ENCODE results near the gene DZIP3. TPM values are rescaled to one million over a fixed set of nuclear protein-coding genes. Genes with fewer than 3 reads are reported as not detected.

Gene DZIP3
- polyA plus RNA-seq, 4 donors: 0.54 to 13.2 (median 2.0) TPM

GRCh38 chr3:108719178-108719806 is 129.8 kb downstream of the DZIP3 start:
- Histone ChIP-seq H3K9me3 (ENCODE audit: control insufficient read depth in 2 of 2, insufficient read depth in 1 of 2, low read depth in 1 of 2, low read length in 1 of 2) (no peaks in the 10 kb centered on the region), H3K27ac (ENCODE audit: low read depth in 1 of 3, low read length in 2 of 3) (no peak overlapping the region), H3K36me3 (ENCODE audit: control insufficient read depth in 3 of 3, insufficient read depth in 2 of 3, low read depth in 1 of 3, low read length in 3 of 3) (no peaks in the 10 kb centered on the region), H3K4me1 (ENCODE audit: control insufficient read depth in 3 of 3, insufficient read depth in 2 of 3, low read depth in 1 of 3, low read length in 2 of 3) (no peaks in the 10 kb centered on the region), H3K27me3 (ENCODE audit: control insufficient read depth in 3 of 3, insufficient read depth in 3 of 3, low read length in 3 of 3) (peaks cover 0 to 2% (median 0%) of the 10 kb centered on the region in 3 donors), H3K4me3 (ENCODE audit: low read depth in 1 of 3, low read length in 3 of 3) (no peak overlapping the region)
- 80 to 90% (median 90%) methylated on average over 2 of the region's 2 CpGs for WGBS, 3 donors
- FAIRE-seq (no peak), DNase-seq (no peak)

GRCh38 chr3:108722724-108723123 is 133.2 kb downstream of the DZIP3 start:
- WGBS, 3 donors: 69 to 95% (median 81%) methylated on average over 1 of the region's 1 CpG
- DNase-seq (no peak), FAIRE-seq (no peak)
- Histone ChIP-seq H3K4me1 (ENCODE audit: control insufficient read depth in 3 of 3, insufficient read depth in 2 of 3, low read depth in 1 of 3, low read length in 2 of 3) (no peaks in the 10 kb centered on the region), H3K36me3 (ENCODE audit: control insufficient read depth in 3 of 3, insufficient read depth in 2 of 3, low read depth in 1 of 3, low read length in 3 of 3) (no peaks in the 10 kb centered on the region), H3K27ac (ENCODE audit: low read depth in 1 of 3, low read length in 2 of 3) (no peak overlapping the region), H3K27me3 (ENCODE audit: control insufficient read depth in 3 of 3, insufficient read depth in 3 of 3, low read length in 3 of 3) (no peaks in the 10 kb centered on the region), H3K4me3 (ENCODE audit: low read depth in 1 of 3, low read length in 3 of 3) (no peak overlapping the region), H3K9me3 (ENCODE audit: control insufficient read depth in 2 of 2, insufficient read depth in 1 of 2, low read depth in 1 of 2, low read length in 1 of 2) (no peaks in the 10 kb centered on the region)

DNA sequence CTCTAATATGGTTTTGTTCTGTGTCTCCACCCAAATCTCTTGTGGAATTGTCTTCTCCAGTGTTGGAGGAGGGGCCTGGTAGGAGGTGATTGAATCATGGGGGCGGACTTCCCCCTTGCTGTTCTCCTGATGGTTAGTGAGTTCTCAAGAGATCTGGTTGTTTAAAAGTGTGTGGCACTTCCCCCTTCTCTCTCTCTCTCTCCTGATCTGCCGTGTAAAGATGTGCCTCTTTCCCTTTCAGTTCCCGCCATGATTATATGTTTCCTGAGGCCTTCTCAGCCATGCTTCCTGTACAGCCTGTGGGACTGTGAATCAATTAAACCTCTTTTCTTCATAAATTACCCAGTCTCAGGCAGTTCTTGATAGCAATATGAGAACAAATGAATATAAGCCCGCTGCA is 134.6 kb downstream of the DZIP3 start:
- no peak overlapping the region for H3K4me3 ChIP-seq (ENCODE audit: low read depth in 1 of 3, low read length in 3 of 3)
- 76 to 92% (median 91%) methylated on average over 3 to 4 of the region's 4 CpGs for WGBS, 3 donors
- H3K36me3 ChIP-seq (ENCODE audit: control insufficient read depth in 3 of 3, insufficient read depth in 2 of 3, low read depth in 1 of 3, low read length in 3 of 3): no peaks in the 10 kb centered on the region
- H3K27me3 ChIP-seq (ENCODE audit: control insufficient read depth in 3 of 3, insufficient read depth in 3 of 3, low read length in 3 of 3): no peaks in the 10 kb centered on the region
- no peaks in the 10 kb centered on the region for H3K9me3 ChIP-seq (ENCODE audit: control insufficient read depth in 2 of 2, insufficient read depth in 1 of 2, low read depth in 1 of 2, low read length in 1 of 2)
- DNase-seq: no peak
- FAIRE-seq: no peak
- no peak overlapping the region for H3K27ac ChIP-seq (ENCODE audit: low read depth in 1 of 3, low read length in 2 of 3)
- H3K4me1 ChIP-seq (ENCODE audit: control insufficient read depth in 3 of 3, insufficient read depth in 2 of 3, low read depth in 1 of 3, low read length in 2 of 3): no peaks in the 10 kb centered on the region

GRCh38 chr3:108728105-108728504 is 138.6 kb downstream of the DZIP3 start:
- FAIRE-seq: no peak
- peaks cover 0 to 3% of the 10 kb centered on the region in 2 donors for H3K9me3 ChIP-seq (ENCODE audit: control insufficient read depth in 2 of 2, insufficient read depth in 1 of 2, low read depth in 1 of 2, low read length in 1 of 2)
- H3K36me3 ChIP-seq (ENCODE audit: control insufficient read depth in 3 of 3, insufficient read depth in 2 of 3, low read depth in 1 of 3, low read length in 3 of 3): no peaks in the 10 kb centered on the region
- no peak overlapping the region for H3K27ac ChIP-seq (ENCODE audit: low read depth in 1 of 3, low read length in 2 of 3)
- H3K27me3 ChIP-seq (ENCODE audit: control insufficient read depth in 3 of 3, insufficient read depth in 3 of 3, low read length in 3 of 3): no peaks in the 10 kb centered on the region
- no peak overlapping the region for H3K4me3 ChIP-seq (ENCODE audit: low read depth in 1 of 3, low read length in 3 of 3)
- DNase-seq: no peak
- no peaks in the 10 kb centered on the region for H3K4me1 ChIP-seq (ENCODE audit: control insufficient read depth in 3 of 3, insufficient read depth in 2 of 3, low read depth in 1 of 3, low read length in 2 of 3)

- Histone ChIP-seq H3K27me3 (ENCODE audit: control insufficient read depth in 3 of 3, insufficient read depth in 3 of 3, low read length in 3 of 3) (no peaks in the 10 kb centered on the region), H3K36me3 (ENCODE audit: control insufficient read depth in 3 of 3, insufficient read depth in 2 of 3, low read depth in 1 of 3, low read length in 3 of 3) (no peaks in the 10 kb centered on the region), H3K9me3 (ENCODE audit: control insufficient read depth in 2 of 2, insufficient read depth in 1 of 2, low read depth in 1 of 2, low read length in 1 of 2) (peaks cover 0 to 3% of the 10 kb centered on the region in 2 donors), H3K27ac (ENCODE audit: low read depth in 1 of 3, low read length in 2 of 3) (no peak overlapping the region), H3K4me3 (ENCODE audit: low read depth in 1 of 3, low read length in 3 of 3) (no peak overlapping the region), H3K4me1 (ENCODE audit: control insufficient read depth in 3 of 3, insufficient read depth in 2 of 3, low read depth in 1 of 3, low read length in 2 of 3) (no peaks in the 10 kb centered on the region)
- WGBS, 3 donors: 56 to 68% (median 66%) methylated on average over 1 of the region's 1 CpG
- FAIRE-seq (no peak), DNase-seq (no peak)
Observed at GRCh38 chr3:108728934-108729333, 139.4 kb downstream of the DZIP3 start.

DNA sequence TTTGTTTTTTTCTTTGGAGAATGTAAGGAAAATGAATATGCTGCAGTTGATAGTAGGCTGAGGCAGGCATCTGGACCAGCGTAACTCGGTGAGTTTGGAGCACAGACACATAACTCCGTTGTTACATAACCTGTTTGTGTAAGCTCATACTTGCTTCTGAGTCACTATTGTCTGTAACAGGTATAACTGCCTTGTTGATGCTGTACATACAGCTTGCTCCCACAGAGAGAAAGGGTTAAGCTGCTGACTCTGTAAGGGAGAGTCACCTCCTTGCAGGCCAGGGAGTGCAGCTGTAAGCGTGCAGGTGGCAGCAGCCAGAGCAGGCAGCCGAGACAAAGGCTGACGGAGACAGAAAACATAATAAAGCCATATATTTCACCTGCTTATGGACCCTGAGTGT is 147.3 kb downstream of the DZIP3 start:
- Histone ChIP-seq H3K27me3 (ENCODE audit: control insufficient read depth in 3 of 3, insufficient read depth in 3 of 3, low read length in 3 of 3) (peaks cover 0 to 2% (median 0%) of the 10 kb centered on the region in 3 donors), H3K9me3 (ENCODE audit: control insufficient read depth in 2 of 2, insufficient read depth in 1 of 2, low read depth in 1 of 2, low read length in 1 of 2) (no peaks in the 10 kb centered on the region), H3K27ac (ENCODE audit: low read depth in 1 of 3, low read length in 2 of 3) (no peak overlapping the region), H3K36me3 (ENCODE audit: control insufficient read depth in 3 of 3, insufficient read depth in 2 of 3, low read depth in 1 of 3, low read length in 3 of 3) (no peaks in the 10 kb centered on the region), H3K4me1 (ENCODE audit: control insufficient read depth in 3 of 3, insufficient read depth in 2 of 3, low read depth in 1 of 3, low read length in 2 of 3) (no peaks in the 10 kb centered on the region), H3K4me3 (ENCODE audit: low read depth in 1 of 3, low read length in 3 of 3) (no peak overlapping the region)
- FAIRE-seq (no peak), DNase-seq (no peak)
- 83 to 90% (median 88%) methylated on average over 6 of the region's 6 CpGs for WGBS, 3 donors

GRCh38 chr3:108742929-108743328 is 153.4 kb downstream of the DZIP3 start:
- no peaks in the 10 kb centered on the region for H3K4me1 ChIP-seq (ENCODE audit: control insufficient read depth in 3 of 3, insufficient read depth in 2 of 3, low read depth in 1 of 3, low read length in 2 of 3)
- H3K9me3 ChIP-seq (ENCODE audit: control insufficient read depth in 2 of 2, insufficient read depth in 1 of 2, low read depth in 1 of 2, low read length in 1 of 2): no peaks in the 10 kb centered on the region
- H3K27me3 ChIP-seq (ENCODE audit: control insufficient read depth in 3 of 3, insufficient read depth in 3 of 3, low read length in 3 of 3): no peaks in the 10 kb centered on the region
- DNase-seq (no peak), FAIRE-seq (no peak)
- H3K4me3 ChIP-seq (ENCODE audit: low read depth in 1 of 3, low read length in 3 of 3): no peak overlapping the region
- H3K36me3 ChIP-seq (ENCODE audit: control insufficient read depth in 3 of 3, insufficient read depth in 2 of 3, low read depth in 1 of 3, low read length in 3 of 3): no peaks in the 10 kb centered on the region
- 91 to 96% (median 96%) methylated on average over 1 of the region's 1 CpG for WGBS, 3 donors
- H3K27ac ChIP-seq (ENCODE audit: low read depth in 1 of 3, low read length in 2 of 3): no peak overlapping the region

Other genes starting within 250 kb of the DZIP3 start
- under 1 TPM in 3 of 4 donors, not detected in 1; 0.27 to 0.48 (median 0.35) TPM for gene MYH15, start 79.1 kb upstream of the DZIP3 start, polyA plus RNA-seq
- gene CIP2A, start 284 bp upstream of the DZIP3 start, polyA plus RNA-seq: 1 to 10 TPM in 2 of 4 donors, under 1 TPM in 1, not detected in 1; 0.45 to 7.8 (median 4.8) TPM
- gene RETNLB, start 167.7 kb downstream of the DZIP3 start, polyA plus RNA-seq: 10 to 100 TPM in 1 of 4 donors, 1 to 10 TPM in 1, not detected in 2; 4.9 to 57.5 TPM
- 1 to 10 TPM in 1 of 4 donors, under 1 TPM in 1, not detected in 2; 0.48 to 1.2 TPM for gene TRAT1, start 233.1 kb downstream of the DZIP3 start, polyA plus RNA-seq

Data from small intestine (tissue), 7 donors.